ENCODE data around the gene HES4. TPM values are rescaled to one million over a fixed set of nuclear protein-coding genes. Genes with fewer than 3 reads are reported as not detected.

The HES4 gene
- total and polyA plus RNA-seq, 7 donors, result 1.2 to 65.1 (median 25.0) TPM

GRCh38 chr1:970973-971730 lies 28.7 kb downstream of the HES4 start:
- TF ChIP-seq POLR2AphosphoS5 (IDR thresholded peaks at IDR 0.05) (no peak), CTCF (IDR thresholded peaks at IDR 0.05) (no peak), EP300 (IDR thresholded peaks at IDR 0.05) (no peak), POLR2A (IDR thresholded peaks at IDR 0.05) (no peak)
- no peak for DNase-seq
- 23 to 40% methylated on average over 42 of the region's 42 CpGs for WGBS, 2 donors
- intact Hi-C loops (cut with DNase I), result no loop called here
- Histone ChIP-seq H3K27ac (no peak overlapping the region), H3K4me1 (peaks cover 0 to 20% (median 17%) of the 10 kb centered on the region in 4 donors), H3K36me3 (no peaks in the 10 kb centered on the region), H3K9me3 (no peaks in the 10 kb centered on the region), H3K4me3 (no peak overlapping the region), H3K27me3 (peaks cover 33 to 93% (median 76%) of the 10 kb centered on the region in 3 donors)

GRCh38 chr1:970242-970972 lies 29.5 kb downstream of the HES4 start:
- Histone ChIP-seq H3K27me3 (peaks cover 29 to 89% (median 72%) of the 10 kb centered on the region in 3 donors), H3K4me1 (peaks cover 0 to 16% (median 13%) of the 10 kb centered on the region in 4 donors), H3K27ac (no peak overlapping the region), H3K9me3 (no peaks in the 10 kb centered on the region), H3K36me3 (no peaks in the 10 kb centered on the region), H3K4me3 (no peak overlapping the region)
- TF ChIP-seq POLR2A (IDR thresholded peaks at IDR 0.05) (no peak), EP300 (IDR thresholded peaks at IDR 0.05) (no peak), CTCF (IDR thresholded peaks at IDR 0.05) (no peak), POLR2AphosphoS5 (IDR thresholded peaks at IDR 0.05) (no peak)
- WGBS, 2 donors, result 19 to 21% methylated on average over 33 of the region's 33 CpGs
- no peak for DNase-seq
- intact Hi-C loops (cut with DNase I), result no loop called here

GRCh38 chr1:969260-969855 lies 30.5 kb downstream of the HES4 start:
- Histone ChIP-seq H3K9me3 (no peaks in the 10 kb centered on the region), H3K4me1 (peaks cover 0 to 16% (median 13%) of the 10 kb centered on the region in 4 donors), H3K27ac (no peak overlapping the region), H3K36me3 (no peaks in the 10 kb centered on the region), H3K27me3 (peaks cover 28 to 79% (median 62%) of the 10 kb centered on the region in 3 donors), H3K4me3 (no peak overlapping the region)
- intact Hi-C loops (cut with DNase I), result no loop called here
- TF ChIP-seq EP300 (IDR thresholded peaks at IDR 0.05), result no peak
- TF ChIP-seq CTCF (IDR thresholded peaks at IDR 0.05), result no peak
- no peak for TF ChIP-seq POLR2AphosphoS5 (IDR thresholded peaks at IDR 0.05)
- TF ChIP-seq POLR2A (IDR thresholded peaks at IDR 0.05), result no peak
- 77 to 89% methylated on average over 15 of the region's 15 CpGs for WGBS, 2 donors
- DNase-seq, result no peak

GRCh38 chr1:967466-968343 lies 32.2 kb downstream of the HES4 start:
- intact Hi-C loops (cut with DNase I), result no loop called here
- Histone ChIP-seq H3K4me1 (peaks cover 0 to 16% (median 13%) of the 10 kb centered on the region in 4 donors), H3K9me3 (no peaks in the 10 kb centered on the region), H3K27ac (no peak overlapping the region), H3K36me3 (peaks cover 0 to 8% (median 0%) of the 10 kb centered on the region in 4 donors), H3K27me3 (peaks cover 24 to 62% (median 45%) of the 10 kb centered on the region in 3 donors), H3K4me3 (peak overlapping the region in 1 of 4 donors; percentile 59)
- WGBS, 2 donors, result 53 to 69% methylated on average over 23 of the region's 23 CpGs
- DNase-seq, result no peak
- TF ChIP-seq POLR2A (IDR thresholded peaks at IDR 0.05) (no peak), EP300 (IDR thresholded peaks at IDR 0.05) (no peak), CTCF (IDR thresholded peaks at IDR 0.05) (no peak), POLR2AphosphoS5 (IDR thresholded peaks at IDR 0.05) (no peak)
